ENCODE measurements around the gene GLB1L3. TPM values are rescaled to one million over a fixed set of nuclear protein-coding genes. Genes with fewer than 3 reads are reported as not detected.

GLB1L3 gene
- total RNA-seq, 1 experiment from 2014 or later: not detected

DNA sequence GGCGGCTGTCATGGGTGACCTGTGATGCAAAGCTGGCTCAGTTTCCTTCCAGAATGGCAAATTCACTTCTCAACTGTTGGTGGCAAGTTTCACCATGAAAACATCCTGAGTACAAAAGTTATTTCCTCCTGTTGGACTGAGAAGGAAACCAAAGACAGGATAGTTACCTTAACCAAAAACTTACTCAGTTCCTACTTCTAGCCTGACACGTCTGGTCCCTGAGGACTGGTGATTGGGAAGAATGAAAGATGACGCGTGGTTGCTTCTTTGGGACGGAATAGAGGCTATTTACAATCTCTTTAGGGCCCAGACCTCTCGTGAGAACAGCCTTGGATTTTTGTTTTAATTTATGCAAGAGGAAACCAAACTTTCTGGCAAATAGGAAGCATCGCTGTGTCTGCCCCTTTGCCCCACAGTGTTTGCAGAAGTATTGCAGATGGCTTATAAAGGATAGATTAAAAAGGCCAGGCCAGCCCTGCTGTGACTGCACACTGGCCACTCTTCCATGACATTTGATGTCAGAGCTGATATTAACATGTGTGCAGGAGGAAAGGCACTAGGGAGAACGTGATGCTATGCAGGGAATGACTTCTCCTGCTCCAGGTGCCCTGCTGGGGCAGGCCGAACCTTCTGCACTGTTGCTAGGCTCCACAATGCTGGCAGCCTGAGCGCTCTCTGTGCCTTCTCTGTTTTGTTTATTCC, 44.1 kb upstream of the GLB1L3 start:
- POLR2A ChIA-PET: no interaction called here
- no peaks in the 10 kb centered on the region for H3K9me3 ChIP-seq (ENCODE audit: control insufficient read depth in 1 of 2, insufficient read depth in 1 of 2, low read depth in 1 of 2, low read length in 2 of 2)
- H4K20me1 ChIP-seq (ENCODE audit: insufficient read depth): no peaks in the 10 kb centered on the region
- no TSS peak for BruUV-seq (replicated peaks)
- peaks cover 41% of the 10 kb centered on the region for H3K79me2 ChIP-seq (ENCODE audit: insufficient read depth, low read length)
- intact Hi-C loops (cut with micrococcal nuclease): no loop called here
- CTCF ChIA-PET: no interaction called here
- no peak overlapping the region for H2AFZ ChIP-seq (ENCODE audit: low read depth, low read length, poor library complexity, severe bottlenecking)
- H3K9ac ChIP-seq (ENCODE audit: low read length): no peak overlapping the region
- RAD21 ChIA-PET (ENCODE audit: low non-redundant PET in 1 of 2, low total read pairs in 2 of 2, uncharacterized antibody in 2 of 2, unreplicated experiment in 2 of 2): no interaction called here
- TF ChIP-seq, protein P1, sequence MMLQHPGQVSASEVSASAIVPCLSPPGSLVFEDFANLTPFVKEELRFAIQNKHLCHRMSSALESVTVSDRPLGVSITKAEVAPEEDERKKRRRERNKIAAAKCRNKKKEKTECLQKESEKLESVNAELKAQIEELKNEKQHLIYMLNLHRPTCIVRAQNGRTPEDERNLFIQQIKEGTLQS (IDR thresholded peaks at IDR 0.05): no peak
- TF ChIP-seq CBX3 (IDR thresholded peaks at IDR 0.05; ENCODE audit: low read depth) (no peak), EGR1 (IDR thresholded peaks at IDR 0.05; ENCODE audit: low read depth) (no peak), EZH2phosphoT487 (IDR thresholded peaks at IDR 0.05; ENCODE audit: borderline replicate concordance) (no peak), TCF7L2 (IDR thresholded peaks at IDR 0.05; ENCODE audit: borderline replicate concordance, extremely low read depth, insufficient read depth, insufficient read length) (no peak), CEBPB (IDR thresholded peaks at IDR 0.05; ENCODE audit: low read depth) (no peak)
- TF ChIP-seq, protein P2, sequence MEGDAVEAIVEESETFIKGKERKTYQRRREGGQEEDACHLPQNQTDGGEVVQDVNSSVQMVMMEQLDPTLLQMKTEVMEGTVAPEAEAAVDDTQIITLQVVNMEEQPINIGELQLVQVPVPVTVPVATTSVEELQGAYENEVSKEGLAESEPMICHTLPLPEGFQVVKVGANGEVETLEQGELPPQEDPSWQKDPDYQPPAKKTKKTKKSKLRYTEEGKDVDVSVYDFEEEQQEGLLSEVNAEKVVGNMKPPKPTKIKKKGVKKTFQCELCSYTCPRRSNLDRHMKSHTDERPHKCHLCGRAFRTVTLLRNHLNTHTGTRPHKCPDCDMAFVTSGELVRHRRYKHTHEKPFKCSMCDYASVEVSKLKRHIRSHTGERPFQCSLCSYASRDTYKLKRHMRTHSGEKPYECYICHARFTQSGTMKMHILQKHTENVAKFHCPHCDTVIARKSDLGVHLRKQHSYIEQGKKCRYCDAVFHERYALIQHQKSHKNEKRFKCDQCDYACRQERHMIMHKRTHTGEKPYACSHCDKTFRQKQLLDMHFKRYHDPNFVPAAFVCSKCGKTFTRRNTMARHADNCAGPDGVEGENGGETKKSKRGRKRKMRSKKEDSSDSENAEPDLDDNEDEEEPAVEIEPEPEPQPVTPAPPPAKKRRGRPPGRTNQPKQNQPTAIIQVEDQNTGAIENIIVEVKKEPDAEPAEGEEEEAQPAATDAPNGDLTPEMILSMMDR (IDR thresholded peaks at IDR 0.05 in 2 of 3, conservative IDR thresholded peaks at IDR 0.05 in 1 of 3; ENCODE audit: borderline replicate concordance in 1 of 3, insufficient read depth in 1 of 3, low read depth in 2 of 3, low read length in 2 of 3): no peak
- TF ChIP-seq, protein P3, sequence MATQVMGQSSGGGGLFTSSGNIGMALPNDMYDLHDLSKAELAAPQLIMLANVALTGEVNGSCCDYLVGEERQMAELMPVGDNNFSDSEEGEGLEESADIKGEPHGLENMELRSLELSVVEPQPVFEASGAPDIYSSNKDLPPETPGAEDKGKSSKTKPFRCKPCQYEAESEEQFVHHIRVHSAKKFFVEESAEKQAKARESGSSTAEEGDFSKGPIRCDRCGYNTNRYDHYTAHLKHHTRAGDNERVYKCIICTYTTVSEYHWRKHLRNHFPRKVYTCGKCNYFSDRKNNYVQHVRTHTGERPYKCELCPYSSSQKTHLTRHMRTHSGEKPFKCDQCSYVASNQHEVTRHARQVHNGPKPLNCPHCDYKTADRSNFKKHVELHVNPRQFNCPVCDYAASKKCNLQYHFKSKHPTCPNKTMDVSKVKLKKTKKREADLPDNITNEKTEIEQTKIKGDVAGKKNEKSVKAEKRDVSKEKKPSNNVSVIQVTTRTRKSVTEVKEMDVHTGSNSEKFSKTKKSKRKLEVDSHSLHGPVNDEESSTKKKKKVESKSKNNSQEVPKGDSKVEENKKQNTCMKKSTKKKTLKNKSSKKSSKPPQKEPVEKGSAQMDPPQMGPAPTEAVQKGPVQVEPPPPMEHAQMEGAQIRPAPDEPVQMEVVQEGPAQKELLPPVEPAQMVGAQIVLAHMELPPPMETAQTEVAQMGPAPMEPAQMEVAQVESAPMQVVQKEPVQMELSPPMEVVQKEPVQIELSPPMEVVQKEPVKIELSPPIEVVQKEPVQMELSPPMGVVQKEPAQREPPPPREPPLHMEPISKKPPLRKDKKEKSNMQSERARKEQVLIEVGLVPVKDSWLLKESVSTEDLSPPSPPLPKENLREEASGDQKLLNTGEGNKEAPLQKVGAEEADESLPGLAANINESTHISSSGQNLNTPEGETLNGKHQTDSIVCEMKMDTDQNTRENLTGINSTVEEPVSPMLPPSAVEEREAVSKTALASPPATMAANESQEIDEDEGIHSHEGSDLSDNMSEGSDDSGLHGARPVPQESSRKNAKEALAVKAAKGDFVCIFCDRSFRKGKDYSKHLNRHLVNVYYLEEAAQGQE (IDR thresholded peaks at IDR 0.05; ENCODE audit: low read depth): no peak
- DNase-seq (ENCODE audit: low read depth, low spot score): no peak
- H3K4me2 ChIP-seq (ENCODE audit: low read length): no peak overlapping the region
- no peak overlapping the region for H3K27ac ChIP-seq (ENCODE audit: low read depth, low read length)
- H3K36me3 ChIP-seq (ENCODE audit: control insufficient read depth in 1 of 2, insufficient read depth in 2 of 2, low read length in 2 of 2): peaks cover 0 to 12% of the 10 kb centered on the region in 2 experiments; a peak in 1 of 4 replicates
- H3K4me3 ChIP-seq (replicated peaks in 1 of 2; ENCODE audit: low read depth in 1 of 2, low read length in 2 of 2): no peak overlapping the region
- no peak for ATAC-seq
- H3K4me1 ChIP-seq (ENCODE audit: control insufficient read depth in 1 of 2, insufficient read depth in 2 of 2, low read length in 2 of 2): no peaks in the 10 kb centered on the region
- no peaks in the 10 kb centered on the region for H3K9me2 ChIP-seq (ENCODE audit: insufficient read depth)
- H3K27me3 ChIP-seq (ENCODE audit: insufficient read depth, low read length): no peaks in the 10 kb centered on the region
